ENCODE measurements around the gene ROMO1.

DNA sequence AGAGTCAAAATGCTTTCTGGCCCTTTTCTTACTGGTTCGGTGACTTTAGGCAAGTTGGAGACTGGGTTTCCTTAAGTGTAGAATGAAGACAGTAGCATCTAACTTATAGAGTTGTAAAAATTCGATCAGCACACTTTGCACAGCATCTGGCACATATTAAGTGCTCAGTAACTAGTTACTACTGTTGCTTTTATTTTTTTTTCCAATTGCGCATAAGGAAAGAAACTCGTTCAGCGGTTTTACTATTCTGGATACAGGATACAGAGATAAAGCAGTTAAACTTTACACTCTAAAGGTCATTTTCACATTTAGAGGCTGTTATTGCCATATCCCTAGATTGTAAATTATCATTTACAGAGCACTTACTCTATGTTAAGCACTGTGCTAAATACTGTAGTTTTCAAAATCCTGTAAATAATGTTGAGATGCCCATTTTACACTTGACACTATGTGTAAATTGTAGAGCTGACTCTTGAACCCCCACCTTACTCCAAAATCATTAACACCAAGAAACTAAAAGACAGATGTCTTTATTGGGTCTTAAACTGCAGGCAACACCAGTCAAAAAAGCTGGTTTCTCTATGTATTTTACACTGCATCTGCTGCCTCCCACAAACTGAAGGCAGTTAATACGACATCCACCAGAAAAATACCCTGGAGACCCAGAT is 886 bp downstream of the ROMO1 start:
- TF ChIP-seq, protein P1, sequence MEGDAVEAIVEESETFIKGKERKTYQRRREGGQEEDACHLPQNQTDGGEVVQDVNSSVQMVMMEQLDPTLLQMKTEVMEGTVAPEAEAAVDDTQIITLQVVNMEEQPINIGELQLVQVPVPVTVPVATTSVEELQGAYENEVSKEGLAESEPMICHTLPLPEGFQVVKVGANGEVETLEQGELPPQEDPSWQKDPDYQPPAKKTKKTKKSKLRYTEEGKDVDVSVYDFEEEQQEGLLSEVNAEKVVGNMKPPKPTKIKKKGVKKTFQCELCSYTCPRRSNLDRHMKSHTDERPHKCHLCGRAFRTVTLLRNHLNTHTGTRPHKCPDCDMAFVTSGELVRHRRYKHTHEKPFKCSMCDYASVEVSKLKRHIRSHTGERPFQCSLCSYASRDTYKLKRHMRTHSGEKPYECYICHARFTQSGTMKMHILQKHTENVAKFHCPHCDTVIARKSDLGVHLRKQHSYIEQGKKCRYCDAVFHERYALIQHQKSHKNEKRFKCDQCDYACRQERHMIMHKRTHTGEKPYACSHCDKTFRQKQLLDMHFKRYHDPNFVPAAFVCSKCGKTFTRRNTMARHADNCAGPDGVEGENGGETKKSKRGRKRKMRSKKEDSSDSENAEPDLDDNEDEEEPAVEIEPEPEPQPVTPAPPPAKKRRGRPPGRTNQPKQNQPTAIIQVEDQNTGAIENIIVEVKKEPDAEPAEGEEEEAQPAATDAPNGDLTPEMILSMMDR (IDR thresholded peaks at IDR 0.05), result no peak
- TF ChIP-seq POLR2A (IDR thresholded peaks at IDR 0.05), result no peak
